Neural cell (in vitro differentiated cells): Measurements from ENCODE around the gene AMPD1. TPM values are rescaled to one million over a fixed set of nuclear protein-coding genes. Genes with fewer than 3 reads are reported as not detected.

Experiments used
- H2AFZ ChIP-seq: fragments of 200-600, 300-800 bp; sonication (generic), shearing (Covaris generic); 2 replicates; pipeline ENCODE4 v1.6.0; 2014; ENCODE audit warnings: low read depth, mild to moderate bottlenecking, antibody characterized with exemption, low read length, moderate library complexity
- H3F3A ChIP-seq: fragments of 200-600 bp; shearing (Covaris generic); 2 replicates; pipeline ENCODE4 v1.6.1; 2016; ENCODE audit warnings: mild to moderate bottlenecking, moderate library complexity, mixed read lengths, antibody characterized with exemption, low read length; ENCODE audit not compliant: insufficient read depth, poor library complexity, severe bottlenecking
- H3K27ac ChIP-seq: fragments of 200-600, 300-800 bp; sonication (generic), shearing (Covaris generic); 2 replicates; pipeline ENCODE4 v1.5.1; 2014; ENCODE audit warnings: mild to moderate bottlenecking, low read length, moderate library complexity
- H3K27me3 ChIP-seq: fragments of 300-800, 200-600 bp; sonication (generic), shearing (Covaris generic); 2 replicates; pipeline ENCODE4 v1.6.0; 2014; ENCODE audit warnings: mild to moderate bottlenecking, low read depth, low read length, moderate library complexity; ENCODE audit not compliant: insufficient read depth
- H3K36me3 ChIP-seq: fragments of 300-800, 200-600 bp; sonication (generic), shearing (Covaris generic); 2 replicates; pipeline ENCODE4 v1.5.1; 2014; ENCODE audit warnings: mild to moderate bottlenecking, antibody characterized with exemption, low read length, moderate library complexity; ENCODE audit not compliant: insufficient read depth
- H3K4me2 ChIP-seq: fragments of 300-800, 200-600 bp; sonication (generic), shearing (Covaris generic); 2 replicates; pipeline ENCODE4 v1.6.0; 2014; ENCODE audit warnings: mild to moderate bottlenecking, low read length
- H3K4me3 ChIP-seq: fragments of 300-800, 200-600 bp; sonication (generic), shearing (Covaris generic); 2 replicates; pipeline ENCODE4 v1.5.1; 2014; ENCODE audit warnings: mild to moderate bottlenecking, low read length, moderate library complexity
- H3K79me2 ChIP-seq: fragments of 200-600 bp; shearing (Covaris generic); replicated peaks from 2 replicates; pipeline ENCODE4 v1.6.0; 2014; ENCODE audit warnings: mild to moderate bottlenecking, low read length, moderate library complexity; ENCODE audit not compliant: insufficient read depth
- H3K9ac ChIP-seq: fragments of 300-800, 200-600 bp; sonication (generic), shearing (Covaris generic); 2 replicates; pipeline ENCODE4 v1.6.1; 2016; ENCODE audit warnings: mild to moderate bottlenecking, low read length, mixed read lengths
- H3K9me2 ChIP-seq: fragments of 200-600 bp; shearing (Covaris generic); 2 replicates; pipeline ENCODE4 v1.6.1; 2016; ENCODE audit warnings: mild to moderate bottlenecking, low read length, mixed read lengths; ENCODE audit not compliant: insufficient read depth
- H3K9me3 ChIP-seq: fragments of 200-600, 300-800 bp; sonication (generic), shearing (Covaris generic); 2 replicates; pipeline ENCODE4 v1.6.1; 2016; ENCODE audit warnings: mild to moderate bottlenecking, mixed run types, low read length, moderate library complexity, mixed read lengths
- H4K20me1 ChIP-seq: fragments of 200-600 bp; shearing (Covaris generic); 2 replicates; pipeline ENCODE4 v1.6.1; 2016; ENCODE audit warnings: mild to moderate bottlenecking, mixed run types; ENCODE audit not compliant: insufficient read depth
- EP300 ChIP-seq: fragments of 450-650 bp; conservative IDR thresholded peaks from 2 replicates; pipeline ENCODE4 v1.6.1; 2014; ENCODE audit warnings: antibody characterized with exemption, mild to moderate bottlenecking, moderate library complexity; ENCODE audit not compliant: poor library complexity, severe bottlenecking
- EZH2 ChIP-seq: fragments of 200-600, 300-800 bp; shearing (Covaris generic), sonication (generic); IDR thresholded peaks from 2 replicates; pipeline ENCODE4 v1.6.1; 2014; ENCODE audit warnings: antibody characterized with exemption, low read length, borderline replicate concordance, mild to moderate bottlenecking; ENCODE audit not compliant: insufficient read depth, poor library complexity, severe bottlenecking
- MXI1 ChIP-seq: fragments of 450-650 bp; conservative IDR thresholded peaks from 2 replicates; pipeline ENCODE4 v1.6.1; 2014; ENCODE audit warnings: antibody characterized with exemption, mild to moderate bottlenecking; ENCODE audit not compliant: poor library complexity, severe bottlenecking
- POLR2AphosphoS5 ChIP-seq: IDR thresholded peaks from 2 replicates; pipeline ENCODE4 v1.6.1; 2012
- RAD21 ChIP-seq: fragments of 450-650 bp; conservative IDR thresholded peaks from 2 replicates; pipeline ENCODE4 v1.6.1; 2014; ENCODE audit warnings: antibody characterized with exemption, mild to moderate bottlenecking, moderate library complexity
- SMC3 ChIP-seq: fragments of 450-650 bp; conservative IDR thresholded peaks from 2 replicates; pipeline ENCODE4 v1.6.1; 2014; ENCODE audit warnings: antibody characterized with exemption, mild to moderate bottlenecking, moderate library complexity; ENCODE audit not compliant: poor library complexity
- TAF1 ChIP-seq: IDR thresholded peaks from 2 replicates; pipeline ENCODE4 v1.6.1; 2012; ENCODE audit warnings: low read depth
- polyA plus RNA-seq: library from polyadenylated mRNA; depleted of rRNA; stranded (reverse); fragments of >200 nt; gene quantifications from 2 replicates; pipeline ENCODE4 v1.2.3, GENCODE V29; 2014
- TF ChIP-seq, protein P1 (sequence below): fragments of 450-650 bp; IDR thresholded peaks from 2 replicates; pipeline ENCODE4 v1.5.1; 2014; ENCODE audit warnings: antibody characterized with exemption, mild to moderate bottlenecking, moderate library complexity; ENCODE audit not compliant: poor library complexity, severe bottlenecking
- TF ChIP-seq, protein P2 (sequence below): IDR thresholded peaks from 2 replicates; pipeline ENCODE4 v1.6.1; 2012; ENCODE audit warnings: borderline replicate concordance

The AMPD1 gene
- polyA plus RNA-seq, 1 donor from 2014 or later, result not detected

DNA sequence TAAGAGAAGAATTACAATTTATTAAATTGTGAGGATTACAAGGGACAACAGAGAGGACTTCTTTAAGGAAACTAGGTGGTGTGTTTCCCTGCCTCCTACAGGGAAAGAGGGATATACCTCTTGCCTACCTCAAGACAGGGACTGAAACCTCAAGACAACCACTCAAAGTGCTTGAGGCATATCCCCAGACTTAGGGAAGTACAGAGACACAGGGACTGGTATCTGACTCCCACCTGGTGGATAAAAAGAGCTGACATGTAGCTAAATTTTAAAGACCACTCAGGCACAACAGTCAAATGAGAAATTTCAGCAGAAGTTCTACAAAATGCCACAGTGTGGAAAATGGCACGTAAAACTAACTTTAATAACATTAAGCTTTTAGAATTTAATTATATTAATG, 46.8 kb downstream of the AMPD1 start:
- no peaks in the 10 kb centered on the region for H3K36me3 ChIP-seq
- no peak for TF ChIP-seq EP300
- no peak for TF ChIP-seq SMC3
- TF ChIP-seq, protein P1, sequence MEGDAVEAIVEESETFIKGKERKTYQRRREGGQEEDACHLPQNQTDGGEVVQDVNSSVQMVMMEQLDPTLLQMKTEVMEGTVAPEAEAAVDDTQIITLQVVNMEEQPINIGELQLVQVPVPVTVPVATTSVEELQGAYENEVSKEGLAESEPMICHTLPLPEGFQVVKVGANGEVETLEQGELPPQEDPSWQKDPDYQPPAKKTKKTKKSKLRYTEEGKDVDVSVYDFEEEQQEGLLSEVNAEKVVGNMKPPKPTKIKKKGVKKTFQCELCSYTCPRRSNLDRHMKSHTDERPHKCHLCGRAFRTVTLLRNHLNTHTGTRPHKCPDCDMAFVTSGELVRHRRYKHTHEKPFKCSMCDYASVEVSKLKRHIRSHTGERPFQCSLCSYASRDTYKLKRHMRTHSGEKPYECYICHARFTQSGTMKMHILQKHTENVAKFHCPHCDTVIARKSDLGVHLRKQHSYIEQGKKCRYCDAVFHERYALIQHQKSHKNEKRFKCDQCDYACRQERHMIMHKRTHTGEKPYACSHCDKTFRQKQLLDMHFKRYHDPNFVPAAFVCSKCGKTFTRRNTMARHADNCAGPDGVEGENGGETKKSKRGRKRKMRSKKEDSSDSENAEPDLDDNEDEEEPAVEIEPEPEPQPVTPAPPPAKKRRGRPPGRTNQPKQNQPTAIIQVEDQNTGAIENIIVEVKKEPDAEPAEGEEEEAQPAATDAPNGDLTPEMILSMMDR, result no peak
- TF ChIP-seq POLR2AphosphoS5, result no peak
- TF ChIP-seq, protein P2, sequence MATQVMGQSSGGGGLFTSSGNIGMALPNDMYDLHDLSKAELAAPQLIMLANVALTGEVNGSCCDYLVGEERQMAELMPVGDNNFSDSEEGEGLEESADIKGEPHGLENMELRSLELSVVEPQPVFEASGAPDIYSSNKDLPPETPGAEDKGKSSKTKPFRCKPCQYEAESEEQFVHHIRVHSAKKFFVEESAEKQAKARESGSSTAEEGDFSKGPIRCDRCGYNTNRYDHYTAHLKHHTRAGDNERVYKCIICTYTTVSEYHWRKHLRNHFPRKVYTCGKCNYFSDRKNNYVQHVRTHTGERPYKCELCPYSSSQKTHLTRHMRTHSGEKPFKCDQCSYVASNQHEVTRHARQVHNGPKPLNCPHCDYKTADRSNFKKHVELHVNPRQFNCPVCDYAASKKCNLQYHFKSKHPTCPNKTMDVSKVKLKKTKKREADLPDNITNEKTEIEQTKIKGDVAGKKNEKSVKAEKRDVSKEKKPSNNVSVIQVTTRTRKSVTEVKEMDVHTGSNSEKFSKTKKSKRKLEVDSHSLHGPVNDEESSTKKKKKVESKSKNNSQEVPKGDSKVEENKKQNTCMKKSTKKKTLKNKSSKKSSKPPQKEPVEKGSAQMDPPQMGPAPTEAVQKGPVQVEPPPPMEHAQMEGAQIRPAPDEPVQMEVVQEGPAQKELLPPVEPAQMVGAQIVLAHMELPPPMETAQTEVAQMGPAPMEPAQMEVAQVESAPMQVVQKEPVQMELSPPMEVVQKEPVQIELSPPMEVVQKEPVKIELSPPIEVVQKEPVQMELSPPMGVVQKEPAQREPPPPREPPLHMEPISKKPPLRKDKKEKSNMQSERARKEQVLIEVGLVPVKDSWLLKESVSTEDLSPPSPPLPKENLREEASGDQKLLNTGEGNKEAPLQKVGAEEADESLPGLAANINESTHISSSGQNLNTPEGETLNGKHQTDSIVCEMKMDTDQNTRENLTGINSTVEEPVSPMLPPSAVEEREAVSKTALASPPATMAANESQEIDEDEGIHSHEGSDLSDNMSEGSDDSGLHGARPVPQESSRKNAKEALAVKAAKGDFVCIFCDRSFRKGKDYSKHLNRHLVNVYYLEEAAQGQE, result no peak
- no peak for TF ChIP-seq MXI1
- TF ChIP-seq RAD21, result no peak
- TF ChIP-seq EZH2, result no peak
- no peak for TF ChIP-seq TAF1
- no peaks in the 10 kb centered on the region for H3F3A ChIP-seq
- H3K79me2 ChIP-seq, result no peaks in the 10 kb centered on the region
- no peak overlapping the region for H3K4me3 ChIP-seq
- H4K20me1 ChIP-seq, result no peaks in the 10 kb centered on the region
- H3K9ac ChIP-seq, result no peak overlapping the region
- H3K9me3 ChIP-seq, result no peaks in the 10 kb centered on the region
- no peaks in the 10 kb centered on the region for H3K9me2 ChIP-seq
- H3K27me3 ChIP-seq, result no peaks in the 10 kb centered on the region
- no peak overlapping the region for H3K4me2 ChIP-seq
- no peak overlapping the region for H3K27ac ChIP-seq
- H2AFZ ChIP-seq, result no peak overlapping the region

DNA sequence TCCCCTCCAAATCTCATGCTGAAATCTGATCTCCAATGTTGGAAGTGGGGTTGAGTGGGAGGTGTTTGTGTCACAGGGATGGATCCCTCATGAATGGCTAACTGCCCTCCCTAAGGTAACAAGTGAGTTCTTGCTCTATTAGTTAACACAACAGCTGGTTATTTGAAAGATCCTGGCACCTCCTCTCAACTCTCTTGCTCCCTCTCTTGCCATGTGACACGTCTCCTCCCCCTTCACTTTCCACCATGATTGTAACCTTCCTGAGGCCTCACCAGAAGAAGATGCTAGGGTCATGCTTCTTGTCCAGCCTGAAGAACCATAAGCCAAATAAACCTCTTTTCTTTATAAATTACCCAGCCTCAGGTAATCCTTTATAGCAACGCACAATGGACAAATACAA, 54.0 kb downstream of the AMPD1 start:
- TF ChIP-seq, protein P2, result no peak
- TF ChIP-seq EZH2 (no peak), MXI1 (no peak), SMC3 (no peak), TAF1 (no peak), RAD21 (no peak), EP300 (no peak), POLR2AphosphoS5 (no peak)
- TF ChIP-seq, protein P1, result no peak
- no peak overlapping the region for H2AFZ ChIP-seq
- H3K9ac ChIP-seq, result no peak overlapping the region
- H3K9me2 ChIP-seq, result no peaks in the 10 kb centered on the region
- H3K27me3 ChIP-seq, result no peaks in the 10 kb centered on the region
- H4K20me1 ChIP-seq, result no peaks in the 10 kb centered on the region
- H3F3A ChIP-seq, result no peaks in the 10 kb centered on the region
- no peaks in the 10 kb centered on the region for H3K79me2 ChIP-seq
- no peak overlapping the region for H3K4me2 ChIP-seq
- H3K36me3 ChIP-seq, result no peaks in the 10 kb centered on the region
- H3K27ac ChIP-seq, result no peak overlapping the region
- H3K9me3 ChIP-seq, result no peaks in the 10 kb centered on the region
- H3K4me3 ChIP-seq, result no peak overlapping the region
